Keratinocyte (primary cell): ENCODE data around the gene CLMN. TPM values are rescaled to one million over a fixed set of nuclear protein-coding genes. Genes with fewer than 3 reads are reported as not detected.

Experiments used
- DNase-seq: peaks from one replicate; pipeline ENCODE4 v3.0.0-alpha.2; 2011; ENCODE audit warnings: low read depth, missing footprints, low spot score
- FAIRE-seq: peaks from 2 replicates; lab custom pipeline; 2011; peaks lifted over from hg19 to GRCh38; lab: Jason Lieb, UNC
- H2AFZ ChIP-seq: 2 replicates; pipeline ENCODE4 v1.6.0; 2012; ENCODE audit warnings: low read length, control low read depth, inconsistent platforms; ENCODE audit not compliant: control insufficient read depth
- H3K27ac ChIP-seq: 2 replicates; pipeline ENCODE4 v1.5.1; 2011; ENCODE audit warnings: low read length; ENCODE audit not compliant: control insufficient read depth, insufficient read depth
- H3K27me3 ChIP-seq: 3 replicates; pipeline ENCODE4 v1.6.0; 2011; ENCODE audit warnings: low read length; ENCODE audit not compliant: control insufficient read depth, insufficient read depth; ENCODE audit errors: extremely low read depth
- H3K36me3 ChIP-seq, 2 experiments: 2 replicates in 1 of 2; 3 replicates in 1 of 2; pipeline ENCODE4 v1.5.1; 2011; ENCODE audit warnings: low read length in 2 of 2, mild to moderate bottlenecking in 1 of 2; ENCODE audit not compliant: control insufficient read depth in 2 of 2, insufficient read depth in 2 of 2; ENCODE audit errors: extremely low read depth in 1 of 2
- H3K4me1 ChIP-seq: 3 replicates; pipeline ENCODE4 v1.5.1; 2011; ENCODE audit warnings: low read length; ENCODE audit not compliant: control insufficient read depth, insufficient read depth; ENCODE audit errors: extremely low read depth
- H3K4me2 ChIP-seq: 3 replicates; pipeline ENCODE4 v1.6.0; 2011; ENCODE audit warnings: low read depth, low read length; ENCODE audit not compliant: control insufficient read depth, insufficient read depth; ENCODE audit errors: extremely low read depth
- H3K4me3 ChIP-seq, 3 experiments: fragments of 200-600 bp in 1 of 3; sonication (generic) in 1 of 3; 2 replicates in 2 of 3; 3 replicates in 1 of 3; pipeline ENCODE4 v1.5.1; 2011 to 2016; ENCODE audit warnings: low read length in 3 of 3, mild to moderate bottlenecking in 3 of 3, control low read depth in 2 of 3, inconsistent platforms in 1 of 3, low read depth in 1 of 3, mixed read lengths in 1 of 3, mixed run types in 1 of 3, moderate library complexity in 1 of 3; ENCODE audit not compliant: control insufficient read depth in 2 of 3, insufficient read depth in 2 of 3; ENCODE audit errors: extremely low read depth in 1 of 3
- H3K79me2 ChIP-seq: 2 replicates; pipeline ENCODE4 v1.6.0; 2012; ENCODE audit warnings: low read length; ENCODE audit not compliant: control insufficient read depth, insufficient read depth
- H3K9ac ChIP-seq: 3 replicates; pipeline ENCODE4 v1.6.0; 2011; ENCODE audit warnings: low read length; ENCODE audit not compliant: control insufficient read depth, insufficient read depth; ENCODE audit errors: extremely low read depth
- H3K9me1 ChIP-seq: 3 replicates; pipeline ENCODE4 v1.6.0; 2011; ENCODE audit warnings: low read length; ENCODE audit not compliant: control insufficient read depth, insufficient read depth; ENCODE audit errors: extremely low read depth
- H3K9me3 ChIP-seq: 2 replicates; pipeline ENCODE4 v1.5.1; 2012; ENCODE audit warnings: low read depth, low read length; ENCODE audit not compliant: control insufficient read depth
- H4K20me1 ChIP-seq: 3 replicates; pipeline ENCODE4 v1.6.0; 2011; ENCODE audit warnings: low read length; ENCODE audit not compliant: control insufficient read depth, insufficient read depth; ENCODE audit errors: extremely low read depth
- EZH2 ChIP-seq: IDR thresholded peaks from one replicate; pipeline ENCODE4 v1.6.1; 2012; ENCODE audit warnings: inconsistent platforms, mild to moderate bottlenecking, low read length, moderate library complexity
- dilution Hi-C: fragments of 300-500 bp; cut with MboI; formaldehyde crosslinking; loops from one replicate; pipeline ENCODE4 v1.7.0; 2020; ENCODE audit warnings: low sequenced_read_pairs; ENCODE audit not compliant: extremely low pct_ligation_motif_present
- polyA plus RNA-seq, 5 experiments: library from polyadenylated mRNA; depleted of rRNA in 3 of 5; stranded (reverse) in 3 of 5; stranded (forward) in 1 of 5; unstranded in 1 of 5; fragments of >200 nt; gene quantifications; 1 replicate in 1 of 5; 2 replicates in 3 of 5; 3 replicates in 1 of 5; pipeline versions ENCODE4 v1.2.1 to v1.2.3, GENCODE V29; 2011 to 2012; ENCODE audit warnings: missing spikeins in 2 of 5, low read depth in 1 of 5, low replicate concordance in 1 of 5
- TF ChIP-seq, protein P1 (sequence below), 3 experiments: IDR thresholded peaks in 1 of 3; conservative IDR thresholded peaks in 1 of 3; optimal IDR thresholded peaks in 1 of 3; 2 replicates in 2 of 3; 3 replicates in 1 of 3; pipeline versions ENCODE3 to v1.5.1; 2011; ENCODE audit warnings: low read length in 3 of 3, mild to moderate bottlenecking in 3 of 3, moderate library complexity in 2 of 3, control low read depth in 1 of 3, inconsistent platforms in 1 of 3; ENCODE audit not compliant: insufficient read depth in 2 of 3; ENCODE audit errors: extremely low read depth in 1 of 3

The CLMN gene
- polyA plus RNA-seq, 1 donor (not counting 4 experiments of a cell fraction or from before 2014, with no cell fraction given): 6.1 TPM

DNA sequence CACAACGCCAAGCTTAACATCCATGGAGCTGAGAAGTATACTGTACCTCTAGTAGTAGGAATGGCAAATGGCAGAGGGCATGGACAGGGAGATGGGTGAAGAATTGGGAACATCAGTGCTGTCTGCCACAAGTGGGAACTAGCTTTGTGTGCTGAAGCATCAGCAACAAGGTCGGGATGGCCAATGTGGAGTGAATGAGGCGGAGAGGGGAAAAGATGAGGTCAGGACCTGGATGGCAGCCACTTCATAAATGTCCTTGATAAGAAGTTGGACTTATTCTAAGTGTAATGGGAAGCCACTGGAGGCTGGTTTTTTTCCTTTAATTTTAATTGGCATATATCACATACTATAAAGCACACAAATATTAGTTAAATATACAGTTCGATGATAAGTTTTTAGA is 21.9 kb upstream of the CLMN start:
- FAIRE-seq: no peak
- Histone ChIP-seq H3K79me2 (no peaks in the 10 kb centered on the region), H3K9me3 (peaks cover 2% of the 10 kb centered on the region), H3K27ac (no peak overlapping the region), H3K36me3 (no peaks in the 10 kb centered on the region), H2AFZ (no peak overlapping the region), H3K4me1 (peaks cover 4% of the 10 kb centered on the region), H3K4me3 (no peak overlapping the region), H3K27me3 (peaks cover 11% of the 10 kb centered on the region), H3K4me2 (no peak overlapping the region), H4K20me1 (no peaks in the 10 kb centered on the region), H3K9ac (no peak overlapping the region), H3K9me1 (no peaks in the 10 kb centered on the region)
- no peak for TF ChIP-seq EZH2
- TF ChIP-seq, protein P1, sequence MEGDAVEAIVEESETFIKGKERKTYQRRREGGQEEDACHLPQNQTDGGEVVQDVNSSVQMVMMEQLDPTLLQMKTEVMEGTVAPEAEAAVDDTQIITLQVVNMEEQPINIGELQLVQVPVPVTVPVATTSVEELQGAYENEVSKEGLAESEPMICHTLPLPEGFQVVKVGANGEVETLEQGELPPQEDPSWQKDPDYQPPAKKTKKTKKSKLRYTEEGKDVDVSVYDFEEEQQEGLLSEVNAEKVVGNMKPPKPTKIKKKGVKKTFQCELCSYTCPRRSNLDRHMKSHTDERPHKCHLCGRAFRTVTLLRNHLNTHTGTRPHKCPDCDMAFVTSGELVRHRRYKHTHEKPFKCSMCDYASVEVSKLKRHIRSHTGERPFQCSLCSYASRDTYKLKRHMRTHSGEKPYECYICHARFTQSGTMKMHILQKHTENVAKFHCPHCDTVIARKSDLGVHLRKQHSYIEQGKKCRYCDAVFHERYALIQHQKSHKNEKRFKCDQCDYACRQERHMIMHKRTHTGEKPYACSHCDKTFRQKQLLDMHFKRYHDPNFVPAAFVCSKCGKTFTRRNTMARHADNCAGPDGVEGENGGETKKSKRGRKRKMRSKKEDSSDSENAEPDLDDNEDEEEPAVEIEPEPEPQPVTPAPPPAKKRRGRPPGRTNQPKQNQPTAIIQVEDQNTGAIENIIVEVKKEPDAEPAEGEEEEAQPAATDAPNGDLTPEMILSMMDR (optimal IDR thresholded peaks at IDR 0.05 in 1 of 3, IDR thresholded peaks at IDR 0.05 in 1 of 3, conservative IDR thresholded peaks at IDR 0.05 in 1 of 3; ENCODE audit: extremely low read depth in 1 of 3, insufficient read depth in 2 of 3, low read length in 3 of 3): no peak
- no peak for DNase-seq
- dilution Hi-C loops: no loop called here

DNA sequence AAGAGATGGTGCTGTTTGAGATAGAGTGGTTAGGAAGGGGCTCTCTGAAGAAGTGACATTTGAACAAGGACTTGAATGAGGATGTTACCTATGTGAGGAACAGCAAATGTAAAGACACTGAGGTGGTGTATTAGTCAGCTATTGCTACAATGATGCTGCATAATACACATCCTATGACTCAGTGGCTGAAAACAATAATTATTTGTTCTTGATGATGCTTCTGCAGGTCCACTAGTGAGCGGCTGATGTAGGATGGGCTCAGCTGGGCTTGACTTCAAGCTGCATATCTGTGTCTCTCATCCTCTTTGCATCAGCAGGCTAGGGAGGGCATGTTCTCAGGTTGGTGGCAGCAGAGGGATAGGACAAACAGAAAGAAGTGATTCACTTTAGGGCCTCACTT is 21.4 kb upstream of the CLMN start:
- Histone ChIP-seq H3K36me3 (no peaks in the 10 kb centered on the region), H4K20me1 (no peaks in the 10 kb centered on the region), H3K4me2 (no peak overlapping the region), H3K4me3 (no peak overlapping the region), H3K79me2 (no peaks in the 10 kb centered on the region), H3K9ac (no peak overlapping the region), H3K9me3 (peaks cover 2% of the 10 kb centered on the region), H2AFZ (no peak overlapping the region), H3K27me3 (peaks cover 16% of the 10 kb centered on the region), H3K9me1 (no peaks in the 10 kb centered on the region), H3K27ac (no peak overlapping the region), H3K4me1 (peaks cover 4% of the 10 kb centered on the region)
- FAIRE-seq (peak; percentile 20), DNase-seq (no peak)
- TF ChIP-seq, protein P1 (optimal IDR thresholded peaks at IDR 0.05 in 1 of 3, IDR thresholded peaks at IDR 0.05 in 1 of 3, conservative IDR thresholded peaks at IDR 0.05 in 1 of 3; ENCODE audit: extremely low read depth in 1 of 3, insufficient read depth in 2 of 3, low read length in 3 of 3): no peak
- TF ChIP-seq EZH2: no peak
- dilution Hi-C loops: no loop called here
